Stimulated activated CD8-positive, alpha-beta memory T cell treated with anti-CD3 and anti-CD28 coated beads, Interleukin-2, amount 100 ng/mL, for 48 hours (primary cell): ENCODE measurements around the gene DLX2.
"Not testable (repeated sequence)": the region's sequence is repeated elsewhere in the genome, so short reads cannot be mapped to it uniquely, and the experiment has no call there.

Experiments used
- DNase-seq, 2 donors: peaks; one replicate each; pipeline ENCODE4 v3.0.0-alpha.2; 2020; ENCODE audit warnings: low read depth in 2 of 2

The DLX2 gene

DNA sequence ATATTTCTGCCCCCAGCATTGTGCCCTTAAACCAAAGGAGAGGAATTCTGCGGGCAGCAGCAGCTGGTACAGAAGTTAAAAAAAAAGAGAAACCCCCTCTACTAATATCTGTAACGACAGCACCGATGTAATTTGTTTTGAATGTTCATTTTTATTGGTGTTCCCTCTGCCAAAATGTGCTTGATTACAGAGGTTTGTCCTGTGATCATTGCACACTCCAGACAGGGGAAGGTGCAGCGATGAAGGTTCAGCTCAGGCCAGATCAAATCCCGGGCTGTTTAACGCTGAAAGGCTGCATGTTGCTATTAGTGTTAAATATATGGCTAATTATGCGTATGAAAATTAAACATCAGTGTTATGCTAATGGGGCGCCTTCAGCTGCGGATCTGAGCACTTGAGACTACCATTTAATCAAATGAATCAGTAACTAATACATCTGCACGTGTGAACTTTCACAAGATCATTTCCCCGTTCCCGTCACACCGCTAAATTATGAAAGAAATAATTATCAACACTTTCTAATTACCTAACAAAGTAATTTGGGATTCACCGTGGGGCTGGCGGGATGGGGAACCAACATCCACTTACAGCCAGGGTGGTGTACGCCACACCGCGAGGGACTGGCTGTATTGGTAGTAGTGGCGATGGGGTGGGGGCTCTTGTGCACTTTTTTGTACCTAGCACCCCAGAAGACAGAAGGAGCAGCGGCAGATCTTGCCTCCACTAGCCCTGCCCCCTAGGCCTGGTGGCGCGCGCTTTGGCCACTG, 18.9 kb downstream of the DLX2 start:
- DNase-seq, result no peak

DNA sequence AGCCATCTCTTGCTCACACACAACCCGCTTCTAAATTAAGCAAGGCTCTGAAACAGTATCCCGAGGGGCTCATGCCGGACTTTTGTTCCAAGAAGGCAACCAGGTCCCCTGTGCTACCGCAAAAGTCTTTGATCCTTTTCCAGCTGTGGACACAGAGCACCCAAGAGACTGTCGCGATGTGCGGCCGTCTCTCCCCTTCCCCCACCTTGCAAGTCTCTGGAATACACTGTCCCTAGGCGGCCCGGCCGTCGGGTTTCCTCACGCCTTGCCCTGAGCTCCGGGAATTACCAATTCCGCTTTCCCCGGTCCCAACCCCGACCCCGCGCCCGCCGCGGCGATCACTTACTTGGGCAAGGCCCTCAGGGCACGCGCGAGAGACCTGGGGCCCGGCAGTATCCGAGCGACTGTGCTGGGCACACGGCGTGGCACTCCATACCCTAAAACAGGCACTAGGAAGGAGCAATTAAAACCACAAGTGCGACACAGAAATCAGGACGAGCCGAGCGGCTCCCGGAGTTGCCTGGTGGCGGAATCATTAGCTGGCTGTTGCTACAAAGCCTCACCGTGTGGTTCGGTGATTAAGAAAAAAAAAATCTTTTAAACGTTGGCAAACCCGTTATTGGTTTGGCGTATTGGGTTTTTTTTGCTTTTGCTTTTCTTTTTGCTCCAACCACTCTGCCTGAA, 19.6 kb downstream of the DLX2 start:
- no peak for DNase-seq

- no peak for DNase-seq
Observed at GRCh38 chr2:172082105-172082943, 20.4 kb downstream of the DLX2 start.

GRCh38 chr2:172081221-172082022, 21.3 kb downstream of the DLX2 start:
- no peak for DNase-seq

DNA sequence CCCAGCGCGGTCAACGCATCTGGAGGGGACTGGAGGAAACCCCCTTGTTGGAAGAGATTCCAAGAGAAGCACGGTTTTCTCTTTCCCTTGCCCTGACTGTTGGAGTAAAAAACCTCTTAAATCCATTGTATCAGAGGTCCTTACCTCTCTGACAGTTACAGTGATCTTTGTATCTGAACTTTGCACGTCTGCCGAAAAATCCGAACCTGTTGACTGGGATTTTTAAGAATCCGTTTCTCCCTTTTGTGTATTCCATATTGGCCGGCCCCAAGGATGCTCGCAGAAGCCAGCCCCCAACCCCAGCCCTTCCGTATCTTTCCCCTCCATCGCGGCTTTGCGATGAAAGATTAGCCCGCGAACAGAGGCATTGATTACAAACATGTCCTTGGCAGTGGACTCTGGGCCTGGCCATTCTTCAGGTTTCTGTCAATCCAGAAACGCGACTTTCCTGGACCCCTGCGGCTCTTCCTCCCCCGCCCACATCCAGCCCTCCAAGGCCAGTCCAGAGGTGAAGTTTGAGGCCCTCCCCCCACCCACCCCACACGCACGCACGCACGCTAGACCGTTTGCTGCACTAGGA, 22.0 kb downstream of the DLX2 start:
- no peak for DNase-seq

GRCh38 chr2:172079838-172080640, 22.7 kb downstream of the DLX2 start:
- no peak for DNase-seq

DNA sequence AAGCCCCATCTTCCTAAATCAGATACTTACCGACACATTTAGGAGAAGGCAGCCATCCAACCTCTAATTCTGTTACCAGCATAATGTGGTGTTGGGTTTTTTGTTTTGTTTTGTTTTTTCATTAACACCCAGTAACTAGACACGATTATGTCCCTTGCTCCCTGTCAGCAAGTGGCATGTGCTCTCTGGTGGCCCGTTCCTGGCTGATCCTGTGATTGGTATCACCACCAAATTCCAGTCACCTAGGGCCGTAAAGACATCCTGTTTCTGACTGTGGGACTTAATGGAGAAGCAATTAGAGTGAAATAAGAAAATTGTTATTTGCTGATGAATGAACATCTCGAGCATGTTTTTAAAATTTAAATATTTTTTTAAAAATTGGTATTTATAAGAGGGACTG, 23.3 kb downstream of the DLX2 start:
- DNase-seq, result no peak

DNA sequence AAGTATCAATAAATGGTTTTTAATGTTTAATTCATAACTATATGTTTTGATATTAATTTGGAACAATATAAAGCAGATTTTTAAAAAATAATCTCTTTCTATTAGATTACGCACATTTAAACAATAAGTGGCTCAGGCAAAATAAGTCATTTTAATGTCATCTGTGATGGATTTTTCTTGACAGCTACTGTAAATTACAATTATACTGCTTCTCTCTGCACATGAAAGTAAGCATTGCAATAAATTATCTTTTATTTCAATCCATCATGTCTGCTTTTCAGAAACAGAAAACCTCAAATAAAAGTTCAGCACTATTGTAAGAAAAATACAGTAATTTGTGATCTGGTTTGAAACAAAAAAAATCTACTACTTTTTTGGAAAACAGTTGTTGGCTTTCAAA, 28.4 kb downstream of the DLX2 start:
- no peak for DNase-seq

- DNase-seq, result no peak
Observed at GRCh38 chr2:172073518-172073917, 29.2 kb downstream of the DLX2 start.

DNA sequence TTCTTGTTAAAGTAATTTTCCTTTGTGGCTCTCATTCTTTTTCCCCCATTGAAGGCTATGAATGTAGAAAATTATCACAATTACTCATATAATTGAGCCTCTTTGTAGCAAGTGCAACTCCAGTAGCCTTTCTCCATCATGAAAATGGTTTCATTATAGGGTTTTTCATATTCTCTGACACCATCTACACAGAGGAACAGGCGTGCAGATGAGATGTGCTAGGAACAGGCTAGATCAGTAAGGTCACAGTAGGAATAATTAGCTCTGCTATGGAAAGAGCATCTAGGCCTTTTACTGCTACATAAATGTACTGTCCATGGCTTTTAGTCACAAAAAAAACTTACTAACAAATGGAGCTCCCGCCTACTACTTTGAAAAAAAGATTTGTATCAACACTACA, 30.0 kb downstream of the DLX2 start:
- no peak for DNase-seq

DNA sequence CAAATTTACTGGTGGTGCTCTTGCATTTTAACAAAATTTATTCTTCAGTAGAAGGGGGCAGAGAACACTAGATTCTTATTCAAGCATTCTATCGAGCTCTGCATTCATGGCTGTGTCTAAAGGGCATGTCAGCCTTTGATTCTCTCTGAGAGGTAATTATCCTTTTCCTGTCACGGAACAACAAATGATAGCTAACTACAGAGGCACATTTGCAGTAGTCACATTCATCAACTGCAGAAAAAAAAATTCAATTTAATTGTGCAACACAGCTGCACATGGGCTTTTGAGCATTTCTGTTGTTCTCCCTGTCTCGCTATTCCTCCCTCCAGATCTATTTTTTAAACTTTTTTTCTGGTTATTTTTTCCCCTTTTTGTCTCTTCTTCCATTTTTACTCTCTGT, 30.4 kb downstream of the DLX2 start:
- no peak for DNase-seq

- DNase-seq, result no peak
Observed at GRCh38 chr2:172070936-172071335, 31.8 kb downstream of the DLX2 start.

GRCh38 chr2:172067905-172068304, 34.8 kb downstream of the DLX2 start:
- not testable (repeated sequence) for DNase-seq

DNA sequence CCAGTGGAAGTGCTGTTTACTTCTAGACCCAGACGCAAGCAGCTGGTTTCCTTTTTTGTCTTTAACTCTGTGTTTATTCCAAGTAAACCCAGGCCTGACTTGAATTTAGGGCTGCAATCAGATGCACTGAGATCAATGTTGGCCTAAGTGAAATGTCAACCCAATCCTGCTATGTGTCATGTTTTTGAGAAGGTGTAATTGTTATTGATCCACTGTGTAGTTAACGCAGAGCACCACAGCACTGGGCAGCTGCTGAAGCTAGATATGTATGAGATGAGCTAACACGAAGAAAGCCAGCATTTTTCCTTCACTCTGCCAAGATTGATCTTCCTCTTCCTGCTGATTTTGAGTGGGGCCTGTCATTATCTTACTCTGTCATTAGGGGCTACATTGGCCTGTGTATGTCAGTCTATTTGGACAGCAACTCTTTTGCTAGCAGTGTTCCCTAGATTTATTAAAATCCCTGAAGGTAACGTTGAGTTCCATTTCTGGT, 36.3 kb downstream of the DLX2 start:
- no peak for DNase-seq

DNA sequence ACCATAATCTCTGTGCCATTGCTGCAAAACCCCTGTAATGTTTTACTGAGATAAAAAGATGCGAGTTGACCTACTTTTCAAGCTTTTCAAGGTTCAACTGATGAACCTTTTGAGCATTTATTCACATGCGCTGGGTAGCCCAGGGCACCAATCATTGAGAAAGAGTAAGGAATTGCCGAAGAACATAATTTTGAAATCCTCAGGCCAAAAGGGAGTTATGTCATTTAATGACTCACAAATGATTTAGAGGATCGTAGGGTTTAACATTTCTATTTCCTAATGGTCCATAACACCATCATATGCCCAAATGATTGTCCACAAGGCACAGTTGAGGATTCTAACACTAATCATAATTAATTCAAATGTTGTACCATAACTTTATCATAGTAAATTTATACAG, 37.6 kb downstream of the DLX2 start:
- no peak for DNase-seq

GRCh38 chr2:172063446-172063845, 39.3 kb downstream of the DLX2 start:
- no peak for DNase-seq

GRCh38 chr2:172062402-172063004, 40.2 kb downstream of the DLX2 start:
- DNase-seq, result no peak

DNA sequence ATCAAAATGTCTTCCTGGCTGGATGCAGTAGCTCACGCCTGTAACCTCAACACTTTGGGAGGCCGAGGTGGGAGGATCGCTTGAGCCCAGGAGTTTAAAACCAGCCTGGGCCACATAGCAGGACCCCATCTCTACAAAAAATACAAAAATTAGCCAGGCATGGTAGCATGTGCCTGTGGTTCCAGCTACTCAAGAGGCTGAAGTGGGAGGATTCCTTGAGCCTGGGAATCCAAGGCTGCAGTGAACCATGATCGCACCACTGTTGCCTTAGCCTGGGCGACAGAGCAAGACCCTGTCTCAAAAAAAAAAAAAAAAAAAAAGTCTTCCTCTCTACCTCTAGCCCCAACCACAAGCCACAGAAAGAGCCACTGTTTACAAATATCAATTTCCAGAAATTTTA, 42.6 kb downstream of the DLX2 start:
- DNase-seq, result not testable (repeated sequence)

- DNase-seq, result no peak
Observed at GRCh38 chr2:172058660-172059059, 44.0 kb downstream of the DLX2 start.

DNA sequence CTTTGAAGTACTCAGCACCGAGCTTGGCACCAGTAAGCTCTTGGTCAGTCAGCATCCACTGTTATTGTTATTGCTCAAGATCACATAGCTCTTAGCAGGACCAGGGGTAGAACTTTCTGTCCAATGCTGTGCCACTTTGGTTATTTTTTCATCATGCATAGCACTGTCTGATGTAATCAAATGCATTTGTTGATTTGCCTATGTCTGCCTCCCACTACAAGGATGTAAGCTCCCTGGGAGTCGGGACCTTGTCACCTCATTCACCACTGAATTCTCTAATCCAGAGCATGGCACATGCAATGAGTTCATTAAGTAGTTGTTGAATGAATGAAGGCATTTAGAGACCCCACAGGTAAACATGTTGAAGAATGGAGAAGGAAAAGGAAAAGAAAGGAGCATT, 46.4 kb downstream of the DLX2 start:
- no peak for DNase-seq
